Raji (cell line): ENCODE measurements around the gene COPE.

Experiments
- POLR2A ChIP-seq: IDR thresholded peaks from 2 replicates; pipeline ENCODE4 v1.6.1; 2011; ENCODE audit warnings: low read depth, low read length, control low read depth; ENCODE audit not compliant: insufficient read depth

The COPE gene

GRCh38 chr19:18889949-18890745, 29.0 kb downstream of the COPE start:
- TF ChIP-seq POLR2A = no peak

- no peak for TF ChIP-seq POLR2A
Measured at GRCh38 chr19:18886972-18887371, 32.2 kb downstream of the COPE start.

- TF ChIP-seq POLR2A = no peak
Measured at GRCh38 chr19:18883526-18884304, 35.5 kb downstream of the COPE start.

GRCh38 chr19:18881491-18881890, 37.7 kb downstream of the COPE start:
- TF ChIP-seq POLR2A = no peak

GRCh38 chr19:18879579-18880373, 39.4 kb downstream of the COPE start:
- no peak for TF ChIP-seq POLR2A

GRCh38 chr19:18878858-18879578, 40.2 kb downstream of the COPE start:
- no peak for TF ChIP-seq POLR2A

GRCh38 chr19:18878058-18878797, 41.0 kb downstream of the COPE start:
- TF ChIP-seq POLR2A = no peak

GRCh38 chr19:18876865-18877264, 42.3 kb downstream of the COPE start:
- no peak for TF ChIP-seq POLR2A

- TF ChIP-seq POLR2A = no peak
Measured at GRCh38 chr19:18875726-18876125, 43.5 kb downstream of the COPE start.

- no peak for TF ChIP-seq POLR2A
Measured at GRCh38 chr19:18871543-18871942, 47.6 kb downstream of the COPE start.

GRCh38 chr19:18870531-18871172, 48.5 kb downstream of the COPE start:
- no peak for TF ChIP-seq POLR2A

- no peak for TF ChIP-seq POLR2A
Measured at GRCh38 chr19:18869781-18870530, 49.2 kb downstream of the COPE start.

GRCh38 chr19:18869023-18869618, 50.1 kb downstream of the COPE start:
- no peak for TF ChIP-seq POLR2A
